SJCRH30 (cell line): ENCODE measurements around the gene VPS26B. TPM values are rescaled to one million over a fixed set of nuclear protein-coding genes. Genes with fewer than 3 reads are reported as not detected.

Experiments
- DNase-seq, 2 experiments: peaks; one replicate each; pipeline ENCODE4 v3.0.0-alpha.2; 2015 to 2020
- H3K27ac ChIP-seq: fragments of 250-450 bp; sonication (Bioruptor Pico); 2 replicates; pipeline ENCODE4 v1.5.1; 2020; ENCODE audit warnings: mild to moderate bottlenecking, moderate library complexity
- H3K27me3 ChIP-seq: fragments of 250-450 bp; sonication (Bioruptor Pico); 2 replicates; pipeline ENCODE4 v1.5.1; 2020; ENCODE audit warnings: mild to moderate bottlenecking, moderate library complexity
- H3K36me3 ChIP-seq: fragments of 250-450 bp; sonication (Bioruptor Pico); 2 replicates; pipeline ENCODE4 v1.5.1; 2020; ENCODE audit warnings: mild to moderate bottlenecking, moderate library complexity
- H3K4me1 ChIP-seq: fragments of 250-450 bp; sonication (Bioruptor Pico); 2 replicates; pipeline ENCODE4 v1.5.1; 2020; ENCODE audit warnings: mild to moderate bottlenecking, moderate library complexity
- H3K4me3 ChIP-seq: fragments of 250-450 bp; sonication (Bioruptor Pico); 2 replicates; pipeline ENCODE4 v1.5.1; 2020; ENCODE audit warnings: mild to moderate bottlenecking, moderate library complexity
- H3K9me3 ChIP-seq: fragments of 250-450 bp; sonication (Bioruptor Pico); replicated peaks from 2 replicates; pipeline ENCODE4 v1.5.1; 2020; ENCODE audit warnings: mild to moderate bottlenecking, moderate library complexity
- total RNA-seq: library from RNA; depleted of rRNA; stranded (reverse); fragments of >200 nt; shearing (Covaris generic); gene quantifications from 2 replicates; pipeline ENCODE4 v1.2.3, GENCODE V29; 2014

VPS26B gene
- total RNA-seq, 1 experiment from 2014 or later, result 39.1 TPM

GRCh38 chr11:134260983-134261382 is 36.5 kb downstream of the VPS26B start:
- Histone ChIP-seq H3K36me3 (peaks cover 34% of the 10 kb centered on the region), H3K27ac (no peak overlapping the region), H3K4me1 (peaks cover 23% of the 10 kb centered on the region), H3K27me3 (no peaks in the 10 kb centered on the region), H3K4me3 (no peak overlapping the region), H3K9me3 (no peaks in the 10 kb centered on the region)
- no peak for DNase-seq

GRCh38 chr11:134261626-134262488 is 37.4 kb downstream of the VPS26B start:
- peak overlapping the region; percentile 66 for H3K27ac ChIP-seq
- H3K4me3 ChIP-seq, result no peak overlapping the region
- no peaks in the 10 kb centered on the region for H3K9me3 ChIP-seq
- peaks cover 27% of the 10 kb centered on the region for H3K4me1 ChIP-seq
- peak; percentile 96 to 97 for DNase-seq
- peaks cover 32% of the 10 kb centered on the region for H3K36me3 ChIP-seq
- H3K27me3 ChIP-seq, result no peaks in the 10 kb centered on the region

GRCh38 chr11:134264966-134265764 is 40.7 kb downstream of the VPS26B start:
- DNase-seq, result no peak
- H3K36me3 ChIP-seq, result peaks cover 9% of the 10 kb centered on the region
- no peaks in the 10 kb centered on the region for H3K27me3 ChIP-seq
- no peak overlapping the region for H3K4me3 ChIP-seq
- H3K4me1 ChIP-seq, result peaks cover 42% of the 10 kb centered on the region
- no peaks in the 10 kb centered on the region for H3K9me3 ChIP-seq
- no peak overlapping the region for H3K27ac ChIP-seq

- peaks cover 34% of the 10 kb centered on the region for H3K4me1 ChIP-seq
- H3K9me3 ChIP-seq, result no peaks in the 10 kb centered on the region
- H3K36me3 ChIP-seq, result peaks cover 7% of the 10 kb centered on the region
- no peak overlapping the region for H3K4me3 ChIP-seq
- no peak for DNase-seq
- no peak overlapping the region for H3K27ac ChIP-seq
- no peaks in the 10 kb centered on the region for H3K27me3 ChIP-seq
Measured at GRCh38 chr11:134266440-134266839, 42.0 kb downstream of the VPS26B start.

GRCh38 chr11:134266841-134267251 is 42.4 kb downstream of the VPS26B start:
- Histone ChIP-seq H3K4me1 (peaks cover 32% of the 10 kb centered on the region), H3K27me3 (no peaks in the 10 kb centered on the region), H3K36me3 (peaks cover 7% of the 10 kb centered on the region), H3K4me3 (no peak overlapping the region), H3K9me3 (no peaks in the 10 kb centered on the region), H3K27ac (no peak overlapping the region; the same call in 1 of the 2 replicates)
- DNase-seq, result no peak

GRCh38 chr11:134267461-134267860 is 43.0 kb downstream of the VPS26B start:
- H3K27ac ChIP-seq, result peak overlapping the region; percentile 75
- peak; percentile 19 to 49 for DNase-seq
- no peak overlapping the region for H3K4me3 ChIP-seq
- peaks cover 30% of the 10 kb centered on the region for H3K4me1 ChIP-seq
- peaks cover 7% of the 10 kb centered on the region for H3K36me3 ChIP-seq
- no peaks in the 10 kb centered on the region for H3K9me3 ChIP-seq
- H3K27me3 ChIP-seq, result no peaks in the 10 kb centered on the region

GRCh38 chr11:134267966-134268365 is 43.5 kb downstream of the VPS26B start:
- Histone ChIP-seq H3K36me3 (peaks cover 4% of the 10 kb centered on the region), H3K4me3 (no peak overlapping the region), H3K27ac (peak overlapping the region; percentile 75), H3K27me3 (0 out of 2 replicates have a peak, but pooled peaks cover 3% of the 10 kb centered on the region), H3K9me3 (no peaks in the 10 kb centered on the region), H3K4me1 (peaks cover 26% of the 10 kb centered on the region)
- peak; percentile 72 to 73 for DNase-seq

- Histone ChIP-seq H3K27ac (no peak overlapping the region), H3K4me1 (peaks cover 24% of the 10 kb centered on the region), H3K36me3 (no peaks in the 10 kb centered on the region), H3K4me3 (no peak overlapping the region), H3K9me3 (no peaks in the 10 kb centered on the region), H3K27me3 (peaks cover 3% of the 10 kb centered on the region; the same call in 1 of the 2 replicates)
- DNase-seq, result peak in 1 of 2 experiments; percentile 39
Measured at GRCh38 chr11:134270250-134270714, 45.8 kb downstream of the VPS26B start.

- H3K9me3 ChIP-seq, result no peaks in the 10 kb centered on the region
- H3K27me3 ChIP-seq, result peaks cover 3% of the 10 kb centered on the region; the same call in 1 of the 2 replicates
- H3K4me1 ChIP-seq, result peaks cover 19% of the 10 kb centered on the region
- H3K4me3 ChIP-seq, result no peak overlapping the region
- H3K27ac ChIP-seq, result no peak overlapping the region
- DNase-seq, result no peak
- no peaks in the 10 kb centered on the region for H3K36me3 ChIP-seq
Measured at GRCh38 chr11:134271978-134272377, 47.5 kb downstream of the VPS26B start.

GRCh38 chr11:134272381-134273316 is 48.2 kb downstream of the VPS26B start:
- peaks cover 3% of the 10 kb centered on the region; the same call in 1 of the 2 replicates for H3K27me3 ChIP-seq
- no peak overlapping the region for H3K27ac ChIP-seq
- H3K36me3 ChIP-seq, result no peaks in the 10 kb centered on the region
- H3K4me1 ChIP-seq, result peaks cover 12% of the 10 kb centered on the region
- H3K4me3 ChIP-seq, result no peak overlapping the region
- no peaks in the 10 kb centered on the region for H3K9me3 ChIP-seq
- DNase-seq, result peak; percentile 19 to 58

- peaks cover 6% of the 10 kb centered on the region; the same call in 1 of the 2 replicates for H3K4me1 ChIP-seq
- no peaks in the 10 kb centered on the region for H3K36me3 ChIP-seq
- no peak overlapping the region for H3K27ac ChIP-seq
- no peaks in the 10 kb centered on the region for H3K9me3 ChIP-seq
- H3K27me3 ChIP-seq, result peaks cover 3% of the 10 kb centered on the region; the same call in 1 of the 2 replicates
- no peak overlapping the region for H3K4me3 ChIP-seq
- no peak for DNase-seq
Measured at GRCh38 chr11:134273317-134273712, 48.8 kb downstream of the VPS26B start.

GRCh38 chr11:134275188-134275533 is 50.7 kb downstream of the VPS26B start:
- no peaks in the 10 kb centered on the region for H3K36me3 ChIP-seq
- H3K27me3 ChIP-seq, result peaks cover 3% of the 10 kb centered on the region; the same call in 1 of the 2 replicates
- no peaks in the 10 kb centered on the region for H3K9me3 ChIP-seq

GRCh38 chr11:134275534-134276395 is 51.3 kb downstream of the VPS26B start, which contains the start of gene GLB1L3:
GLB1L3 (plus strand) TSS chr11:134276379; CDS start chr11:134276741, 362 bp downstream.
- no peaks in the 10 kb centered on the region for H3K36me3 ChIP-seq
- H3K9me3 ChIP-seq, result no peaks in the 10 kb centered on the region
- H3K27ac ChIP-seq, result no peak within 1 kb of the TSS
- no peak within 1 kb of the TSS for H3K4me3 ChIP-seq
- DNase-seq, result no peak
- peaks cover 5% of the 10 kb centered on the region; the same call in 1 of the 2 replicates for H3K4me1 ChIP-seq
- H3K27me3 ChIP-seq, result peaks cover 3% of the 10 kb centered on the region; the same call in 1 of the 2 replicates

More at GRCh38 chr11:134275188-134275533, 50.7 kb downstream of the VPS26B start:
- Histone ChIP-seq H3K4me3 (no peak overlapping the region), H3K27ac (no peak overlapping the region), H3K4me1 (peaks cover 5% of the 10 kb centered on the region; the same call in 1 of the 2 replicates)
- DNase-seq, result no peak
